HG02610 (cell line): ENCODE measurements around the gene LYZL4.

Experiments used
- ATAC-seq: cut with Tn5 transposase; IDR thresholded peaks from one replicate; pipeline ENCODE4 v1.9.1; 2021; ENCODE audit warnings: mild to moderate bottlenecking, moderate library complexity; ENCODE audit not compliant: unreplicated experiment

The LYZL4 gene

DNA sequence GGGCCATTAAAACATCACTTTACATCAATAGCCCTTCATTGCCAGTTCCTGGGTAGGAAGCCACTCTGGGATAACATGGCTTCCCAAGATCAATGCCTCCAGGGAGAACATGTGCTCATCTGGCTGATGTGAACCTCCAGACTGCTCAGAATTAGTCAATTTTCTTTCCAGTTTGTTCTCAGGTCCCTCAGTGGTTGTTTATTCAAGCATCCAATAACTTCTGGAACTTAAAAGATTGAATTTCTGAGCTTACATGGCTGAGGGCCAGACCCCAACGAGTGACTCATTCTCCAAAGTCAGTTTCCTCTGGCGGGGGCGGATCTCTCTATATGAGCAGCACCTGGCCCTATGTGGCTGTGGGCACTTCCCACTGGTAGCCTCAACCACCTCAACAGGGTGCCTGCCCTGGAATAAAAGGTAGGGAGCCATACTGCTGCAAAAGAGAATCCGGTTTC, 34.0 kb downstream of the LYZL4 start:
- no peak for ATAC-seq

DNA sequence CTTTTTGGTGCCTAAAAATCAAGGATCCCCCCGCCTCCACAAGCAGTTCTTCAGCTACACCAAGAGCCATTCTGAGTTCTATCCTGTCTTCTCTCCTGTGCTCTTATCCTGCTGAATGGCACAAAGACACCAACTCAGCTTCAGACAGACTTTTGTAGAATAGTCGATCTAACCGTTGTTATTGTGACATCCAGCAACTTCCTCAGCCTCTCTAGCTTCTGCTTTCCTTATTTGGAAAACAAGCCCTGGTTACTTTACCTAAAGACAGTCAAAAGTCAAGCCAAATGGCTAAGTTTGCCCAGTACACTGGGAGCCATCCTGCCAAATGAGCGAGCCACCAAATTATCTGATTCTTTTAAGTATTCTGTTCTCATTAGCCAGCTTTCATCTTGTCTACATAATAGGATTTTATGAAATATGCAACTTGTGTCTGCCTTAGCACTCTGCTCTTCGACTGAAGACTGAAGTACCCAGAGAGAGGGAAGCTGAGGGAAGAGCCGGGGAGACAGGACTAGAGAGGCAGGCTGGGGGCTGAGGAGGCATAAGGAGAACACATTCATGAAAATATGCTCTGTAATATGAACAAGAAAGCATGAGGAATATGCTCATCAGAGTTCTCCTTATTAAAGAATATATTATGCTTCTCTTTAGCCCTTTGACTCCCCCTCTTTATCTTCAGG, 35.1 kb downstream of the LYZL4 start:
- no peak for ATAC-seq

DNA sequence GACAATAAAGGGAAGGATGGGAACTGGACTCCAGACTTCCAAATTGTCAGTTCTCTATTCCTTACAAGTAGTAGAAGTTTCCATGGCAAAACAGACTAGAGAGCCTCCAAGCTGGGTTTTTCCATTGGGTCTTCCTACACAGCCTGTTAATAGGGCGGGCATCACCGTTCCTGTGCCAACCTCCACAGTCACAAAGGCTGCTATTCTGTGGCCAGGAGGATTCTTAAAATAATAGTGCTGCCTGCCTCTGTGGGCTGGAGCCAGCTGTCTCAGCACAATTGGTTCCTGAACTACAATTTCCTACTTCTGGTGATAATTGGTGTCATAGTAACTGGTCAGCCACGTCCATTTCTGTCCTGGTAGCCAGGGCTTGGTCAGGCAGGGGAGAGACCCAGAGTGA, 38.6 kb downstream of the LYZL4 start:
- ATAC-seq = no peak

DNA sequence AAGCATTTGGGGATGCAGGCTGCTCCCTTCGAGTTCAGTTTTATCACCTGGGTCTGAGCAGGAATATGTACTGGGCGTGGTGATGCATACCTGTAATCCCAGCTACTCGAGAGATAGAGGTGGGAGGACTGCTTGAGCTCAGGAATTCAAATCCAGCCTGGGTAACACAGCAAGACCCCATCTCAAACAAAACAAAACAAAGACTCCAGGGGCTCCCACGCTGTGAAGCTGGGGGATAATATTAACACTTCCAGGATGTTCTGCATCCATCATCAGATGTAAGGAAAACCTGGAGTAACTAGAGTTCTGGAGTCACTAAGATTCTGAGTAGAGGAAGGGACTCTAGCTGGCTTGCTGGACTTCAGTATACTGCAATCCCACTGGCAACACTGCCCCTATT, 40.6 kb downstream of the LYZL4 start:
- ATAC-seq = no peak

DNA sequence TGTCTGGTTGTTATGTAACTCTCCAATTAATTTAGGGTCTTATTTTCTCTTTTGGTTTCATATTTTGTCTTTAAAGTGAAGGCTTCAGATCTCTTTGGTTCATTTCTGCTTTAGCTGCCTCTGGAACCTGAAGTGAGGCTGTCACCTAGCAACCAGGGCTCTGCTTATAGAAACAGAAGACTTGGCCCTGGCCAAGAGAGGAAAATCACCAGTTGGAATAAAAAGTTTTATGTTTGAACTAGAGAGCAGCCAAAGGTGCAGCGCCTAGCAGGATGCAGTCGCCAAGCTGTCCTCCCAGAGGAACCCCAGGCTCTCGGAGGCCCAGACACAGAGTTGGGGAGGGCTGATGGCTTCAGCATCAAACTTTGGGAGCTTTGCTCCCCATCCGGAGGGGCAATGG, 41.1 kb downstream of the LYZL4 start:
- no peak for ATAC-seq

DNA sequence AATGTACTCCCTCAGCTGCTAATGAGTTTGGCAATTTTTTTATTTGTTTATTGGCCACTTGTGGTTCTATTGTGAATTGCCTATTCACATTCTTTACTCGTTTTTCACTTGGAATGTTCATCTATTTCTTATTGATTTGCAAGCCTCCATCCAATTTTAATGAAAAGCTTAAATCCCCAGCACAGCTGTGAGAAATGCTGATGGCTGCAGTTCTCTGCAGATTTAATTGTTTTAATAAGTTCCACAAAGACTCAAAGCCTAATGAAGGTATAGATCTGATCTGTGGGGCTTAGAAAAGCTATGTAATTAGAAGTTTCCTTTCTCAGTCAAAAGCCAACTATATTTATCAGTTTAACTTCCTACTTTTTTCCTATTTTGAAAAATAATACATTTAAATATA, 41.5 kb downstream of the LYZL4 start:
- no peak for ATAC-seq

DNA sequence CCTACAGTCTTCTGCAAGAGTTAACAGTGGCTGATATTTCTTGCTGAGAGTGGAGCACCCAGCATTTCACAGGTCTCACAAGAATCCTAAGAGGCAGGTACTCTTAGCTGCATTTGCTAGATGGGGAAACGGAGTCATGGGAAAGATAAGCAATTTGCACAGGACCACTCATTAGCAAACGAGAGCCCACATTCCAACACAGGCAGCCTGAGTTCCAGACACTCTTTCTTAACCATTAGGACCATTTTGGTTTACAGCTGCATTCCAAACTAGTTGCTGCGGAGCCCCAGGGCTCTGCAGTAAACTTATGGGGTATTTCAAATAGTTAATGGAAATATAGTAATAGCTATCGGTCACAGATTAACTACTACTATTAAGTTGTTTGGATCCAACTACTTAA, 42.5 kb downstream of the LYZL4 start:
- no peak for ATAC-seq

DNA sequence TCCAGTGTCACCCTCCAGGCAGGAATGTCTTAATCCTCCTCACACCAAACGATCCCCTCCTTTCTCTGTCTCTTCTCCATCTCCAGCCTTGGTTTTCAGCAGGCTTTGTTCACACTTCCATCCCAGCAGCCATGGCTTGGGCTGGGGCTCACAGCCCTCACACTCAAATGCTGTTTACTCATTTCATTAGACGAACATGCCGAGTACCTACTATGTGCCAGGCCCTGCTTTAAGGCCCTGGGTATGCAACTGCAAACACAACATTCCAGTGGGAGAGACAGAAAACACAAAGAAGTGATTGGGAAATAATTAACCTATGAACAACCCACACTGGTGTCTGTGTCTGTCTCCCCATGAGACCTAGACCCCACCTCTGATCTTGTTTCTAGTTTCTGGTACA, 43.9 kb downstream of the LYZL4 start:
- no peak for ATAC-seq

DNA sequence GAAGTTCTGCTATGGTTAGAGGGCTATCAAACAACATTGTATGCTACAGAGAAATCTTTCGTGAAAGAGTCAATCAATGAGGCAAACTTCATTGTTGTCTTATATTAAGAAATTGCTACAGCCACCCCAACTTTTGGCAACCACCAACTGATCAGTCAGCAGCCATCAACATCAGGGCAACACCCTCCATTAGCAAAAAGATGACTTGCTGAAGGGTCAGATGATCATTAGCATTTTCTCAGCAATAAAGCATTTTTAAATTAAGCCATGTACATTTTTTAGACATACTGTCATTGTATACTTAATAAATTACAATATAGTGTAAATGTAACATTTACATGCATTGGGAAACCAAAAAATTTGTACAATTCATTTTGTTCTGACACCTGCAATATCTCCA, 53.1 kb downstream of the LYZL4 start:
- ATAC-seq = no peak

DNA sequence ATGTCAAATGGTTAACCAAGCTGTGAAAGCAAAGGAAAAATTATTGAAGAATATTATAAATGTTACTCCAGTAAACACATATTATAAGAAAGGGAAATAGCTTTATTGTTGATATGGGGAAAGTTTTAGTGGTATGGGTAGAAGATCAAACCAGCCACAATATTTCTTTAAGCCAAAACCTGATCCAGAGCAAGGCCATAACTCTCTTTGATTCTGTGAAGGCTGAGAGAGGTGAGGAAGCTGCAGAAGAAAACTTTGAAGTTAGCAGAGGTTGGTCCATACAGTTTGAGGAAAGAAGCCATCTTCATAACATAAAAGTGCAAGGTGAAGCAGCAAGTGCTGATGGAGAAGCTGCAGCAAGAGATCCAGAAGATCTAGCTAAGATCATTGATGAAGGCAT, 54.8 kb downstream of the LYZL4 start:
- no peak for ATAC-seq

DNA sequence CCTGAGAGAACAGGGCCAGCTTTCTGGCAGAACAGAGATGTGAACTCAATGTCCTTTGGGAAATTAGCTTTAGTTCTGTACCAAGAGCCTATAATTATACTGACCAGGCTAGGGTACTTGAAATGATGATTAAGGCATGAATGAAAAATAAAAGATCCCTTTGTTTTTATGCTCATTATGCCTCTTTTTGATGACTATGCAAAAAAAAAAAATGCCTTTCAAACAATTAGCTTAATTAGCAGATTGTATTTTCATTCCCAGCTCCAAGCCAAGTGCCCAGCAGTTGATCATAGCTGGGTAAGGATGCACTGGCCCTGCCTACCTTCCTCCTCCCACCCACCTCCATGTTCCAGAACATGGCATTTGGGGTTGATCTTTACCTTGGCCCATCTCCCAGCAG, 56.8 kb downstream of the LYZL4 start:
- ATAC-seq = no peak

DNA sequence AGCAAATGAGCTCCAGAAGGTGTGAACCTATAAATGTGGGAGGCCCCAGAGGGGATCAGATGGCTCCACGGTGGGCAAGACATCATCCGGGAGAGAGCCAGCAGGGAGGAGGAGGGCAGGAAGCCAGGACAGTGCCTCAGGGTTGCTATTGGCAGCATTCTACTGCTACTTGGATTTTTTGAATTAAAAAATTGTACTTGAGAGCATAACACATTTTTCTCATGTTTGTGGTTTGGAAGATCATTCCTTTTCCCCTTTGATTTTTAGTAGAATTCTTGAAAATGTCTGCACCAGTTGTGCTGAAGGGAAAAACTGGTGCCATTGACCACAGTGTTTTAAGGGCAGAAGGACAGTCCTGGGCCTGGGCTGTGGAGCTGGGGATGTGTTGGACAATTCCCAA, 59.2 kb downstream of the LYZL4 start:
- no peak for ATAC-seq

DNA sequence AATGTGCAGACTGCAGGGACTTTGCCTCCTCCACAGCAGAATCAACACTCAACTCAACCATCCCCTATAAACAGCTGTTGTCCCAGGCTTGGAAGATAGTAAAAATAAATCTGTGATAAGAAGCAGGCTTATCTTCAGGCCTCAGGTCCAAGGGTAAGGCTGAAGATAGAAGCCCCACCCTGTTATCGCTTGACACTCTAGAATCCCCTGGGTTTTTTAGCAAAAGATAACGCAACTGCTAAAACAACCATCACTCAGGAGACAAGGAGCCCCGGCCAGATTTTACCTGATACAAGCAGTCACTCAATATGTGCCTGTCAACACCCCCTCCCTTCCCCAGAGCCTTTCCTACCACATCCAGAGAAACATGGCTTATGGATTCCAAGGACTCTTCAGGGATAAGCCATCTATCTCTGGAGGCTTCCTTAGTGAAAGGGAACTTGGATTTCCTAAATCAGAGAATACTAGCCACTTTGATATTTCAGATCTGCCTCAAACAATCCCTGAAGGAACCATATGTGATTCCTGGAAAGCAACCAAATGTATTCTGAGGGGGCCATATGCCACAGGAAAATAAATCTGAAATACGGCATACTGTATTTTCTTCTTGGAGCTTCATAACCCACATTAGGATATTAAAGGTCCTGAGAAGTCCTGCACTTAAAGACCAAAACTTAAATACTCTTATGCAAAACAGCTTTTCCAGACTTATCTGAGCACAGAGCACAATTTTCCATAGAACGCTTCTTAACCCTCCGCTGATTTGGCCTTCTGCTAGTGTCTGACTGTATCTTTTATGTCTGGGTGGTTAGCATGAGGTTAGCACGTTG, 60.4 kb downstream of the LYZL4 start:
- ATAC-seq = no peak

DNA sequence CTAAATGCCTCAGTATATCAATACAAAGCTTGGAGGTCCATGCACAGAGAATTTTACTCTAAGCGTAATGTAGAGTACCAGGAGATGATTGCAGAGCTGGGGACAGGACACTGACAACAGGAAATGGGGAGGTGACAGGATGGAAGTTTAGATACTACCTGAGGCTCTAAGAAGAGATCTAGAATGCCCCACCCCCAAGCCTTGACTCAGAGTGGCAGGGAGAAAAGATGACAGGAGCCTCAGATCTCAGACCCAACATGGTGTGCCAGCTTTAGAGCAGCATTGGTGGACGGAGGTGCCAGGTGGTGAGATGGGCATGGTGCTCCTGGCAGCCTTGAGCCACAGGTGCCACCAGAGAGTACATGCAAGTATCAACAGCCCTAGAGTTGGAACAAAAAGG, 62.5 kb downstream of the LYZL4 start:
- ATAC-seq = no peak
